ENCODE data around the gene CLDN4. TPM values are rescaled to one million over a fixed set of nuclear protein-coding genes. Genes with fewer than 3 reads are reported as not detected.
A peak's percentile ranks its signal among the peaks of the same experiment; 100 is the strongest.

The CLDN4 gene
- total and polyA plus RNA-seq, 9 of the 15 experiments (the other 6 are each of a cell fraction or from before 2014, with no cell fraction given), result 0.05 to 0.60 (median 0.06) TPM; not detected in 3

DNA sequence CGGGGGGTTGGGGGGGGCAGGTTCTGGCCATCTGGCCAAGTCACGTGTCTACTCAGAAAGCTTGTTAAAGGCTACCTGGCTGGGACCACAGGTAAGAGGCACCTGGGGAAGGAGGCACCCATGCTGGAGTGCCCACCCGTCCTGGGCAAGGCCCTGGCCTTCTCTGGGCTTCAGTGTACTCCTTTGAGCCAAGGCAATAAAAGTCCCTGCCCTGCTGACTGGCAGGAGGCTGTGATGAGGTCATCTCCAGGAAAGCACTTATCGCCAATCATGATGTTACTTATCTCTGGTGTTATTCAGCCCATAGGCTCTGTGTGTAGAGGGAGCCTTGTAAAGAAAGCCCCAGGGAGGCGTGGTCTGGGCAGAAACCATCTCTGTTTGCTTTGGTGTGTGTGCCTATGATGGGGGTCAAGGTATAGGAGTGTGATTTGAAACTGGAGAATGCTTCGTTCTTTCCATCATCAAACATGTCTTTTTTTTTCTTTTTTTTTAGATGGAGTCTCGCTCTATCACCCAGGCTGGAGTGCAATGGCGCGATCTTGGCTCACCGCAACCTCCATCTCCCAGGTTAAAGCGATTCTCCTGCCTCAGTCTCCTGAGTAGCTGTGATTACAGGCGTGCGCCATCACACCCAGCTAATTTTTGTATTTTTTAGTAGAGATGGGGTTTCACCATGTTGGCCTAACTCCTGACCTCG lies 2.5 kb upstream of the CLDN4 start (continued):
- TF ChIP-seq SMAD2 (IDR thresholded peaks at IDR 0.05; ENCODE audit: low read depth, low read length), result no peak
- TF ChIP-seq SOX6 (IDR thresholded peaks at IDR 0.05), result peak; percentile 27; the same call in 1 of the 2 replicates
- TF ChIP-seq NFYB (IDR thresholded peaks at IDR 0.05; ENCODE audit: extremely low read depth, insufficient read length), result no peak
- no peak for TF ChIP-seq ZNF24 (IDR thresholded peaks at IDR 0.05)
- TF ChIP-seq PYGO2 (tag; IDR thresholded peaks at IDR 0.05), result no peak
- TF ChIP-seq TCF7L2 (IDR thresholded peaks at IDR 0.05; ENCODE audit: low read depth, low read length), result no peak
- peak; percentile 6; the same call in 1 of the 2 replicates for TF ChIP-seq GATA2 (CRISPR knock-in tag; IDR thresholded peaks at IDR 0.05)
- no peak for TF ChIP-seq KAT8 (IDR thresholded peaks at IDR 0.05; ENCODE audit: low read depth)
- TF ChIP-seq NR1H2 (CRISPR knock-in tag; IDR thresholded peaks at IDR 0.05), result no peak
- TF ChIP-seq, protein P1, sequence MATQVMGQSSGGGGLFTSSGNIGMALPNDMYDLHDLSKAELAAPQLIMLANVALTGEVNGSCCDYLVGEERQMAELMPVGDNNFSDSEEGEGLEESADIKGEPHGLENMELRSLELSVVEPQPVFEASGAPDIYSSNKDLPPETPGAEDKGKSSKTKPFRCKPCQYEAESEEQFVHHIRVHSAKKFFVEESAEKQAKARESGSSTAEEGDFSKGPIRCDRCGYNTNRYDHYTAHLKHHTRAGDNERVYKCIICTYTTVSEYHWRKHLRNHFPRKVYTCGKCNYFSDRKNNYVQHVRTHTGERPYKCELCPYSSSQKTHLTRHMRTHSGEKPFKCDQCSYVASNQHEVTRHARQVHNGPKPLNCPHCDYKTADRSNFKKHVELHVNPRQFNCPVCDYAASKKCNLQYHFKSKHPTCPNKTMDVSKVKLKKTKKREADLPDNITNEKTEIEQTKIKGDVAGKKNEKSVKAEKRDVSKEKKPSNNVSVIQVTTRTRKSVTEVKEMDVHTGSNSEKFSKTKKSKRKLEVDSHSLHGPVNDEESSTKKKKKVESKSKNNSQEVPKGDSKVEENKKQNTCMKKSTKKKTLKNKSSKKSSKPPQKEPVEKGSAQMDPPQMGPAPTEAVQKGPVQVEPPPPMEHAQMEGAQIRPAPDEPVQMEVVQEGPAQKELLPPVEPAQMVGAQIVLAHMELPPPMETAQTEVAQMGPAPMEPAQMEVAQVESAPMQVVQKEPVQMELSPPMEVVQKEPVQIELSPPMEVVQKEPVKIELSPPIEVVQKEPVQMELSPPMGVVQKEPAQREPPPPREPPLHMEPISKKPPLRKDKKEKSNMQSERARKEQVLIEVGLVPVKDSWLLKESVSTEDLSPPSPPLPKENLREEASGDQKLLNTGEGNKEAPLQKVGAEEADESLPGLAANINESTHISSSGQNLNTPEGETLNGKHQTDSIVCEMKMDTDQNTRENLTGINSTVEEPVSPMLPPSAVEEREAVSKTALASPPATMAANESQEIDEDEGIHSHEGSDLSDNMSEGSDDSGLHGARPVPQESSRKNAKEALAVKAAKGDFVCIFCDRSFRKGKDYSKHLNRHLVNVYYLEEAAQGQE (IDR thresholded peaks at IDR 0.05; ENCODE audit: borderline replicate concordance), result no peak
- TF ChIP-seq, protein P1 (CRISPR knock-in tag; IDR thresholded peaks at IDR 0.05; ENCODE audit: low read depth), result no peak
- TF ChIP-seq LEF1 (IDR thresholded peaks at IDR 0.05), result no peak
- TF ChIP-seq, protein P2, sequence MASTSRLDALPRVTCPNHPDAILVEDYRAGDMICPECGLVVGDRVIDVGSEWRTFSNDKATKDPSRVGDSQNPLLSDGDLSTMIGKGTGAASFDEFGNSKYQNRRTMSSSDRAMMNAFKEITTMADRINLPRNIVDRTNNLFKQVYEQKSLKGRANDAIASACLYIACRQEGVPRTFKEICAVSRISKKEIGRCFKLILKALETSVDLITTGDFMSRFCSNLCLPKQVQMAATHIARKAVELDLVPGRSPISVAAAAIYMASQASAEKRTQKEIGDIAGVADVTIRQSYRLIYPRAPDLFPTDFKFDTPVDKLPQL (IDR thresholded peaks at IDR 0.05; ENCODE audit: extremely low read depth, insufficient read length), result no peak
- TF ChIP-seq FOXK2 (conservative IDR thresholded peaks at IDR 0.05 in 1 of 2, IDR thresholded peaks at IDR 0.05 in 1 of 2; ENCODE audit: low read depth in 2 of 2), result 0 out of 4 replicates have a peak, but pooled peaks of 1 of the 2 experiments have one; percentile 30
- TF ChIP-seq, protein P3, sequence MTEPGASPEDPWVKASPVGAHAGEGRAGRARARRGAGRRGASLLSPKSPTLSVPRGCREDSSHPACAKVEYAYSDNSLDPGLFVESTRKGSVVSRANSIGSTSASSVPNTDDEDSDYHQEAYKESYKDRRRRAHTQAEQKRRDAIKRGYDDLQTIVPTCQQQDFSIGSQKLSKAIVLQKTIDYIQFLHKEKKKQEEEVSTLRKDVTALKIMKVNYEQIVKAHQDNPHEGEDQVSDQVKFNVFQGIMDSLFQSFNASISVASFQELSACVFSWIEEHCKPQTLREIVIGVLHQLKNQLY (CRISPR knock-in tag; conservative IDR thresholded peaks at IDR 0.05), result no peak
- TF ChIP-seq, protein P4, sequence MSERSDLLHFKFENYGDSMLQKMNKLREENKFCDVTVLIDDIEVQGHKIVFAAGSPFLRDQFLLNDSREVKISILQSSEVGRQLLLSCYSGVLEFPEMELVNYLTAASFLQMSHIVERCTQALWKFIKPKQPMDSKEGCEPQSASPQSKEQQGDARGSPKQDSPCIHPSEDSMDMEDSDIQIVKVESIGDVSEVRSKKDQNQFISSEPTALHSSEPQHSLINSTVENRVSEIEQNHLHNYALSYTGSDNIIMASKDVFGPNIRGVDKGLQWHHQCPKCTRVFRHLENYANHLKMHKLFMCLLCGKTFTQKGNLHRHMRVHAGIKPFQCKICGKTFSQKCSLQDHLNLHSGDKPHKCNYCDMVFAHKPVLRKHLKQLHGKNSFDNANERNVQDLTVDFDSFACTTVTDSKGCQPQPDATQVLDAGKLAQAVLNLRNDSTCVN (CRISPR knock-in tag; IDR thresholded peaks at IDR 0.05), result 0 out of 2 replicates have a peak, but pooled peaks have one; percentile 14
- no peak for TF ChIP-seq XRCC3 (IDR thresholded peaks at IDR 0.05)

All from K562 (cell line).